GM12872 (cell line): ENCODE measurements around the gene SCFD1.

Experiments
- CTCF ChIP-seq: IDR thresholded peaks from 3 replicates; pipeline ENCODE4 v1.5.1; 2011; ENCODE audit warnings: low read depth, mild to moderate bottlenecking, low read length, moderate library complexity; ENCODE audit not compliant: insufficient read depth

Gene SCFD1

GRCh38 chr14:30645600-30645999 is 23.5 kb downstream of the SCFD1 start:
- TF ChIP-seq CTCF = no peak

GRCh38 chr14:30648471-30648870 is 26.4 kb downstream of the SCFD1 start:
- TF ChIP-seq CTCF = no peak

GRCh38 chr14:30651937-30652336 is 29.8 kb downstream of the SCFD1 start:
- TF ChIP-seq CTCF = no peak

- no peak for TF ChIP-seq CTCF
These were observed 33.0 kb downstream of the SCFD1 start for GRCh38 chr14:30655124-30655523.

- TF ChIP-seq CTCF = no peak
These were observed 33.5 kb downstream of the SCFD1 start for GRCh38 chr14:30655658-30656057.

- peak; percentile 74 for TF ChIP-seq CTCF
These were observed 34.1 kb downstream of the SCFD1 start for GRCh38 chr14:30656190-30656632.

GRCh38 chr14:30657050-30657449 is 34.9 kb downstream of the SCFD1 start:
- TF ChIP-seq CTCF = no peak
